ENCODE data around the gene CHD6.

The CHD6 gene

GRCh38 chr20:41380551-41381193 lies 237.5 kb downstream of the CHD6 start:
- H3K27ac ChIP-seq (ENCODE audit: extremely low read depth, low read depth, low read length): no peak overlapping the region
- H3K36me3 ChIP-seq (ENCODE audit: control insufficient read depth in 2 of 2, insufficient read depth in 1 of 2, low read length in 2 of 2): no peaks in the 10 kb centered on the region
- no peak for TF ChIP-seq ZBTB21 (tag by site-specific recombination; IDR thresholded peaks at IDR 0.05)
- TF ChIP-seq ZNF580 (tag by site-specific recombination; IDR thresholded peaks at IDR 0.05): no peak
- no peak for TF ChIP-seq ZBTB11 (tag by site-specific recombination; conservative IDR thresholded peaks at IDR 0.05; ENCODE audit: low read depth)
- TF ChIP-seq GLI2 (tag by site-specific recombination; IDR thresholded peaks at IDR 0.05; ENCODE audit: borderline replicate concordance, low read depth): no peak
- no peak for TF ChIP-seq ZNF37A (tag by site-specific recombination; IDR thresholded peaks at IDR 0.05)
- no peaks in the 10 kb centered on the region for H3K4me1 ChIP-seq (ENCODE audit: control insufficient read depth, insufficient read depth, low read length)
- no peaks in the 10 kb centered on the region for H3K9me3 ChIP-seq (ENCODE audit: control insufficient read depth, insufficient read depth, low read depth, low read length)
- no peak overlapping the region for H3K4me3 ChIP-seq (ENCODE audit: low read depth, low read length)
- ChIA-PET CTCF (interaction anchor here (0.9 to 1.3 kb wide), 2 partner anchors 31 to 353 kb away, joined by 3 read pairs; no protein-coding TSS in a partner anchor), POLR2A (no interaction called here)

- ChIA-PET POLR2A (no interaction called here), CTCF (interaction anchor here (1.3 to 1.7 kb wide), 2 partner anchors 32 to 39 kb away, joined by 3 to 4 read pairs; partner anchors contain the start of gene LPIN3)
- no peak for TF ChIP-seq ZNF658 (tag by site-specific recombination; IDR thresholded peaks at IDR 0.05)
- TF ChIP-seq ZFP37 (tag by site-specific recombination; IDR thresholded peaks at IDR 0.05): no peak
- no peak for TF ChIP-seq KLF10 (tag by site-specific recombination; IDR thresholded peaks at IDR 0.05)
- TF ChIP-seq KLF1 (tag by site-specific recombination; IDR thresholded peaks at IDR 0.05): no peak
- no peak for TF ChIP-seq AEBP2 (tag by site-specific recombination; IDR thresholded peaks at IDR 0.05; ENCODE audit: borderline replicate concordance)
- TF ChIP-seq PRDM4 (tag by site-specific recombination; IDR thresholded peaks at IDR 0.05): no peak
- no peak for TF ChIP-seq HOXD13 (CRISPR knock-in tag; IDR thresholded peaks at IDR 0.05; ENCODE audit: borderline replicate concordance)
- no peak for TF ChIP-seq ZNF530 (tag by site-specific recombination; IDR thresholded peaks at IDR 0.05; ENCODE audit: low read depth)
- no peak for TF ChIP-seq TSHZ1 (tag by site-specific recombination; IDR thresholded peaks at IDR 0.05; ENCODE audit: borderline replicate concordance)
- TF ChIP-seq GFI1B (tag by site-specific recombination; IDR thresholded peaks at IDR 0.05): no peak
- no peak for TF ChIP-seq ZBTB20 (tag by site-specific recombination; IDR thresholded peaks at IDR 0.05)
- no peak for TF ChIP-seq ZNF146 (tag by site-specific recombination; IDR thresholded peaks at IDR 0.05)
- TF ChIP-seq ZNF561 (tag by site-specific recombination; IDR thresholded peaks at IDR 0.05; ENCODE audit: borderline replicate concordance): no peak
- TF ChIP-seq GLIS1 (tag by site-specific recombination; IDR thresholded peaks at IDR 0.05): no peak
These were observed 238.6 kb downstream of the CHD6 start for GRCh38 chr20:41379551-41379950.

More at GRCh38 chr20:41379551-41379950, 238.6 kb downstream of the CHD6 start:
- Histone ChIP-seq H3K9me3 (ENCODE audit: control insufficient read depth, insufficient read depth, low read depth, low read length) (no peaks in the 10 kb centered on the region), H3K36me3 (ENCODE audit: control insufficient read depth in 2 of 2, insufficient read depth in 1 of 2, low read length in 2 of 2) (no peaks in the 10 kb centered on the region), H3K4me1 (ENCODE audit: control insufficient read depth, insufficient read depth, low read length) (no peaks in the 10 kb centered on the region), H3K27ac (ENCODE audit: extremely low read depth, low read depth, low read length) (no peak overlapping the region), H3K4me3 (ENCODE audit: low read depth, low read length) (no peak overlapping the region)
